ENCODE results near the gene APIP.

GRCh38 chr11:34941688-34942087, 25.5 kb upstream of the APIP start:
- TF ChIP-seq CTCF (IDR thresholded peaks at IDR 0.05): no peak
- no peak for TF ChIP-seq POLR2A (IDR thresholded peaks at IDR 0.05)

Measured in lower leg skin (tissue), 3 donors.